Kidney (tissue), 14 donors: ENCODE measurements around the gene AP1S1. TPM values are rescaled to one million over a fixed set of nuclear protein-coding genes. Genes with fewer than 3 reads are reported as not detected.
A peak's percentile ranks its signal among the peaks of the same experiment; 100 is the strongest.

Experiments used
- DNase-seq, 5 donors: peaks; one replicate each; pipeline ENCODE4 v3.0.0-alpha.2; 2013 to 2020
- FAIRE-seq: peaks from 2 replicates; lab custom pipeline; 2012; peaks lifted over from hg19 to GRCh38; lab: Jason Lieb, UNC
- H3K27ac ChIP-seq, 2 donors: one replicate each; pipeline ENCODE4 v1.7.0; 2013; ENCODE audit warnings: low read depth in 2 of 2, low read length in 2 of 2, inconsistent platforms in 1 of 2
- H3K27me3 ChIP-seq: one replicate; pipeline ENCODE4 v1.7.1; 2013; ENCODE audit warnings: low read length, inconsistent platforms; ENCODE audit not compliant: control insufficient read depth, insufficient read depth
- H3K36me3 ChIP-seq, 3 donors: one replicate each; pipeline versions ENCODE4 v1.7.0 to v1.7.1; 2013; ENCODE audit warnings: low read length in 3 of 3, control low read depth in 1 of 3, inconsistent platforms in 1 of 3; ENCODE audit not compliant: insufficient read depth in 3 of 3, control insufficient read depth in 2 of 3
- H3K4me1 ChIP-seq, 3 donors: one replicate each; pipeline versions ENCODE4 v1.7.0 to v1.7.1; 2013; ENCODE audit warnings: low read length in 3 of 3, inconsistent platforms in 1 of 3, low read depth in 1 of 3; ENCODE audit not compliant: control insufficient read depth in 2 of 3, insufficient read depth in 2 of 3
- H3K4me3 ChIP-seq, 3 donors: one replicate each; pipeline versions ENCODE4 v1.7.0 to v1.8.1; 2013; ENCODE audit warnings: low read length in 3 of 3, control low read depth in 1 of 3, inconsistent platforms in 1 of 3
- H3K9ac ChIP-seq, 3 donors: one replicate each; pipeline versions ENCODE4 v1.7.0 to v1.7.1; 2013; ENCODE audit warnings: low read length in 3 of 3, control low read depth in 1 of 3, inconsistent platforms in 1 of 3
- H3K9me3 ChIP-seq, 3 donors: one replicate each; pipeline versions ENCODE4 v1.7.0 to v1.7.1; 2013; ENCODE audit warnings: low read length in 3 of 3, control low read depth in 1 of 3, inconsistent platforms in 1 of 3; ENCODE audit not compliant: control insufficient read depth in 2 of 3, insufficient read depth in 1 of 3
- CTCF ChIP-seq: IDR thresholded peaks from 3 replicates; pipeline ENCODE4 v1.5.1; 2012; ENCODE audit warnings: mild to moderate bottlenecking, moderate library complexity, borderline replicate concordance; ENCODE audit not compliant: insufficient read depth; ENCODE audit errors: extremely low read depth
- intact Hi-C: fragments of 100-400 bp; cut with DNase I; formaldehyde crosslinking; loops from one replicate; pipeline ENCODE4 v1.11.1; 2022
- polyA plus RNA-seq: library from polyadenylated mRNA; stranded (reverse); fragments of 350-450 nt; fragmentation: Illumina TruSeq; extraction: RNeasy Lipid Tissue Mini Kit (QIAGEN cat#74804); gene quantifications from one replicate; pipeline ENCODE4 v1.2.3, GENCODE V29; 2014; ENCODE audit warnings: low read depth, low replicate concordance; ENCODE audit not compliant: insufficient read depth
- total RNA-seq: library from RNA; stranded (reverse); fragmentation: NEBNext Ultra II Directional; extraction: Animal tissue kit (Norgen Biotek cat#: 25700); gene quantifications from one replicate; pipeline ENCODE4 v1.2.1, GENCODE V29; 2021
- donor health status: control.
- donor health status: control.
- donor health status: control.
- donor health status: control.
- donor health status: control.
- donor health status: DM: yes; HTN: yes; CAD: no.
- donor health status: Normal renal cell carcinoma (clear cell type).

AP1S1 gene
- total and polyA plus RNA-seq, 2 donors from 2014 or later = 50.4 to 133 TPM

GRCh38 chr7:101156277-101156676 is 2.0 kb downstream of the AP1S1 start:
- intact Hi-C loops = no loop called here
- H3K27me3 ChIP-seq = no peaks in the 10 kb centered on the region
- H3K9ac ChIP-seq = no peak overlapping the region
- peaks cover 0 to 4% (median 3%) of the 10 kb centered on the region in 3 donors for H3K36me3 ChIP-seq
- no peak overlapping the region for H3K27ac ChIP-seq
- no peak for DNase-seq
- TF ChIP-seq CTCF = no peak
- no peak overlapping the region for H3K4me3 ChIP-seq
- FAIRE-seq = no peak
- H3K9me3 ChIP-seq = no peaks in the 10 kb centered on the region
- peaks cover 0 to 16% (median 5%) of the 10 kb centered on the region in 3 donors for H3K4me1 ChIP-seq

- Histone ChIP-seq H3K36me3 (peaks cover 0 to 4% (median 3%) of the 10 kb centered on the region in 3 donors), H3K4me1 (peaks cover 0 to 16% (median 5%) of the 10 kb centered on the region in 3 donors), H3K27ac (no peak overlapping the region), H3K9me3 (no peaks in the 10 kb centered on the region), H3K4me3 (no peak overlapping the region), H3K9ac (no peak overlapping the region), H3K27me3 (no peaks in the 10 kb centered on the region)
- no peak for DNase-seq
- no peak for TF ChIP-seq CTCF
- no peak for FAIRE-seq
- intact Hi-C loops = no loop called here
These were observed 2.8 kb downstream of the AP1S1 start for GRCh38 chr7:101156866-101157589.

DNA sequence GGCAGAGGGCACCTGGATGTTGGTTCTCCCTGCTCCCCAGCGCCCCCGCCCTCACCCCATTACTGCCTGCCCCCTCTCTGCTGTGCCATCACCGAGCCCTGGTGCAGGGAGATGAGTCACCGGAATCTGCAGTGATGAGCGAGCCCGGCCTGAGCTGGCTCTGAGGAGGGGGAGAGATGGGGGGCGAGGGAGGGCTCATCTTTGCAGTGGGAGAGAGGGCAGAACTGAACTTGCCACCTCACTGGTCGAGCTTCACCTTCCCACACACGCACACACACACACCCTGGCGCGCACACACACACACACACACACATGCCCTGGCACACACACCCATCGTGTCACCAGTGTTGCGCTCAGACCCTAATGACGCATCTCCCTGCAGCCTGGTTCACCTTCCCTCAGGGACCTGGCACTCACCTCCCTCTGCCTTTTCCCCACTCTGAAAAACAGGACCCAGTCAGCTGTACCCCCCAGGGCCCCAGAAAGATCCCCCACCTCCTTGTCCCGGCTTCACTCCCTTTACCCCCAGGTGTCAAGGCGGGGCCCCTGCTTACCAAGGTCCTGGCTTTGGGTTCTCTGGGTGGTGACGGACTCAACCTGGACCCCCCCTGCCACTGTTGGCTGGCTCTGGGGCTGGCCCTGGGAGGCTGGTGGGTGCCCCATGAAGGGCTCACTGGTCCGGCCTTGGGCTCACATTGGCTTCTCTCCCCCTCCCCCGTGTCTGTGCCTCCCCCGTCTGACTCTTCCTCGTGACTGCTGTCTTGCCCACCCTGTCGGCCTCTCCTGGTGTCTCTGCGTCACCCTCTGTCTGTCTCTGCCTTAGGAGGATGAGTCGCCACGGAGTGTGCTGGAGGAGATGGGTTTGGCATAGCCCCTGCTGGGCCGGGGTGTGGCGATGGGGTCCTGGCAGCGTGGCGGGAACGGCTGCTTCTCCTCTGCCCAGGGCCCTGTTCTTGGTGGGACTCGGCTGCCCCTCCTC is 5.7 kb downstream of the AP1S1 start:
- H3K4me1 ChIP-seq = peaks cover 0 to 32% (median 9%) of the 10 kb centered on the region in 3 donors
- DNase-seq = no peak
- FAIRE-seq = no peak
- peaks cover 0 to 4% (median 3%) of the 10 kb centered on the region in 3 donors for H3K36me3 ChIP-seq
- TF ChIP-seq CTCF = no peak
- intact Hi-C loops = no loop called here
- H3K4me3 ChIP-seq = no peak overlapping the region
- peak overlapping the region in 1 of 2 donors; percentile 70 for H3K27ac ChIP-seq
- H3K27me3 ChIP-seq = peaks cover 5% of the 10 kb centered on the region
- H3K9me3 ChIP-seq = no peaks in the 10 kb centered on the region
- no peak overlapping the region for H3K9ac ChIP-seq
